ENCODE data around the gene ANKRD53. TPM values are rescaled to one million over a fixed set of nuclear protein-coding genes. Genes with fewer than 3 reads are reported as not detected.

ANKRD53 gene
- total and polyA plus RNA-seq, 10 donors, result 0.22 to 1.7 (median 0.80) TPM; not detected in 2

DNA sequence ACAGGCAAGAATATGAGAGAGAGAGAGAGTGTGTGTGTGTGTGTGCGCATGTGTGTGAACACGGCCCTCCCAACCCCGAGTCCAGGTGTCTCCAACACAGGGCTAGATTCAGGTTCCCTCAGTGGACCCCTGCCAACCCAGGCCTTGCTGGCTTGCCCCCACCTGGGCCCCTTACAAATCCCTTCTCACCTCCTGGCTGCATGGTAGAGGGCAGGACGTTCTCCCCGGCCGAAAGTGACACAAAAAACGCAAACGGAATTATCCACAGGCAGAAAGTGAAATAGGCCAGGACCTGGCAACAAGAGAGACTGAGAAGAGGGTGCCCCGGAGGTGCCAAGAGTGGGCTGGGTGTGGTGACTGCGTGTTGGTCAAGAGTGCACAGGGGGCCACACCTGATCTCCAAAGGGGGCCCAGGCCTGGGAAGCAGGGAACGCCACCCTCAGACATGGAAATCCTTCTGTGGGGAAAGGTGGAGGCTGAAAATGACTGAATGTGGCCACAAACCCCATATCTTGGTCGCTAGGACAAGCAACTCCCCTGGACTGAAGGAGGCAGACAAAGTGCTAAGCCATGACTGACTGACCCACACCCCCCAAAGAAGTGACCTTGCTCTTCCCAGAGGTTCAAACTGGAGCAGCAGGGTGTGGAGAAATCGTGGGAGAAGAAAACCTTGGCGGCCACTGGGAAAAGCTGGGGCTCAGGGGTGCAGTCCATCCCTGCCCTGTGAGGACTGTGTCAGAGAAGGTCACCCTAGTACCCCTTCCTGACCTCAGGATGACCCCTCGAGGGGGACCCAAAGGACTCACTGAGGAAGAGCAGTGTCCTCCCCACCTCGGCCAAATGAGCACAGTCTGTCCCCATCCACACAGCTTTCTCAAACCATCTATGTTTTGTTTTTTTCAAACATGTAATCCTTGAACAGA is 10.6 kb downstream of the ANKRD53 start:
- peak; percentile 46 for DNase-seq
- no peaks in the 10 kb centered on the region for H3K9me3 ChIP-seq
- WGBS, 5 donors, result 88 to 96% (median 94%) methylated on average over 16 of the region's 16 CpGs
- H3K4me1 ChIP-seq, result peaks cover 22 to 53% (median 36%) of the 10 kb centered on the region in 6 donors
- H3K27ac ChIP-seq, result no peak overlapping the region
- TF ChIP-seq, protein P1, sequence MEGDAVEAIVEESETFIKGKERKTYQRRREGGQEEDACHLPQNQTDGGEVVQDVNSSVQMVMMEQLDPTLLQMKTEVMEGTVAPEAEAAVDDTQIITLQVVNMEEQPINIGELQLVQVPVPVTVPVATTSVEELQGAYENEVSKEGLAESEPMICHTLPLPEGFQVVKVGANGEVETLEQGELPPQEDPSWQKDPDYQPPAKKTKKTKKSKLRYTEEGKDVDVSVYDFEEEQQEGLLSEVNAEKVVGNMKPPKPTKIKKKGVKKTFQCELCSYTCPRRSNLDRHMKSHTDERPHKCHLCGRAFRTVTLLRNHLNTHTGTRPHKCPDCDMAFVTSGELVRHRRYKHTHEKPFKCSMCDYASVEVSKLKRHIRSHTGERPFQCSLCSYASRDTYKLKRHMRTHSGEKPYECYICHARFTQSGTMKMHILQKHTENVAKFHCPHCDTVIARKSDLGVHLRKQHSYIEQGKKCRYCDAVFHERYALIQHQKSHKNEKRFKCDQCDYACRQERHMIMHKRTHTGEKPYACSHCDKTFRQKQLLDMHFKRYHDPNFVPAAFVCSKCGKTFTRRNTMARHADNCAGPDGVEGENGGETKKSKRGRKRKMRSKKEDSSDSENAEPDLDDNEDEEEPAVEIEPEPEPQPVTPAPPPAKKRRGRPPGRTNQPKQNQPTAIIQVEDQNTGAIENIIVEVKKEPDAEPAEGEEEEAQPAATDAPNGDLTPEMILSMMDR (IDR thresholded peaks at IDR 0.05 in 8 of 11, conservative IDR thresholded peaks at IDR 0.05 in 3 of 11), result no peak
- no peak for TF ChIP-seq POLR2A (IDR thresholded peaks at IDR 0.05)
- no peak for TF ChIP-seq POLR2AphosphoS5 (IDR thresholded peaks at IDR 0.05)
- no peak overlapping the region for H3K4me3 ChIP-seq
- H3K27me3 ChIP-seq (replicated peaks in 1 of 7), result no peaks in the 10 kb centered on the region
- intact Hi-C loops (cut with DNase I; ENCODE audit: low total_unique reads), result no loop called here
- H3K36me3 ChIP-seq, result peaks cover 0 to 75% (median 55%) of the 10 kb centered on the region in 6 donors

- DNase-seq, result no peak
- Histone ChIP-seq H3K4me3 (no peak overlapping the region), H3K4me1 (peaks cover 18 to 47% (median 32%) of the 10 kb centered on the region in 6 donors), H3K9me3 (no peaks in the 10 kb centered on the region), H3K27me3 (replicated peaks in 1 of 7) (no peaks in the 10 kb centered on the region), H3K36me3 (peaks cover 0 to 75% (median 55%) of the 10 kb centered on the region in 6 donors), H3K27ac (no peak overlapping the region)
- intact Hi-C loops (cut with DNase I; ENCODE audit: low total_unique reads), result no loop called here
- 67 to 90% (median 84%) methylated on average over 5 of the region's 5 CpGs for WGBS, 5 donors
- TF ChIP-seq, protein P1 (IDR thresholded peaks at IDR 0.05 in 8 of 11, conservative IDR thresholded peaks at IDR 0.05 in 3 of 11), result no peak
- TF ChIP-seq POLR2AphosphoS5 (IDR thresholded peaks at IDR 0.05), result no peak
- no peak for TF ChIP-seq POLR2A (IDR thresholded peaks at IDR 0.05)
Observed at GRCh38 chr2:70990216-70990615, 11.8 kb downstream of the ANKRD53 start.

DNA sequence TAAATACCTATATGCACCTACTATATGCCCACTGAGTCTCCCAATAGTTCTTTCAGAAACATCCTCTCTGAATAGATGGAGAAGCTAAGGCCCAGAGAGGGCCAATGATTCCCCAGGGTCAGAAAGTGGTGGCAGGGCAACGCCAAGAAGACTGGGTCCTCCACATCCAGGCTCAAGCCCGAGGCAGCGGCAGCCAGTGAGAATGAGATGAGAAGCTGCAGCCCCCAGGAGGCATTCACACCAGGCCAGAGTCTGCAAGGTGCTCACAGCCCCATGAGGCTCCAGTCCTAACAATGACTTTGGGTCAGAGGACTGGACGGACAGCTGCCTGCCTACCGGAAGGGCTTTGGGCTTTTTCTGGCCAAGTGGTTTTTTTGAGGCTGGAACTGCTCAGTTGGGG is 12.7 kb downstream of the ANKRD53 start:
- Histone ChIP-seq H3K36me3 (peaks cover 0 to 67% (median 53%) of the 10 kb centered on the region in 6 donors), H3K4me3 (no peak overlapping the region), H3K9me3 (no peaks in the 10 kb centered on the region), H3K27ac (no peak overlapping the region), H3K27me3 (replicated peaks in 1 of 7) (no peaks in the 10 kb centered on the region), H3K4me1 (peaks cover 14 to 49% (median 35%) of the 10 kb centered on the region in 6 donors)
- TF ChIP-seq, protein P1 (IDR thresholded peaks at IDR 0.05 in 8 of 11, conservative IDR thresholded peaks at IDR 0.05 in 3 of 11), result no peak
- TF ChIP-seq POLR2AphosphoS5 (IDR thresholded peaks at IDR 0.05), result no peak
- TF ChIP-seq POLR2A (IDR thresholded peaks at IDR 0.05), result no peak
- intact Hi-C loops (cut with DNase I; ENCODE audit: low total_unique reads), result no loop called here
- DNase-seq, result peak; percentile 51
- WGBS, 5 donors, result 90 to 97% (median 94%) methylated on average over 5 of the region's 5 CpGs

GRCh38 chr2:70991742-70992141 is 13.3 kb downstream of the ANKRD53 start:
- TF ChIP-seq, protein P1 (IDR thresholded peaks at IDR 0.05 in 8 of 11, conservative IDR thresholded peaks at IDR 0.05 in 3 of 11), result no peak
- TF ChIP-seq POLR2A (IDR thresholded peaks at IDR 0.05) (no peak), POLR2AphosphoS5 (IDR thresholded peaks at IDR 0.05) (no peak)
- Histone ChIP-seq H3K27ac (no peak overlapping the region), H3K4me3 (no peak overlapping the region), H3K27me3 (replicated peaks in 1 of 7) (no peaks in the 10 kb centered on the region), H3K36me3 (peaks cover 0 to 61% (median 47%) of the 10 kb centered on the region in 6 donors), H3K9me3 (no peaks in the 10 kb centered on the region), H3K4me1 (peaks cover 14 to 52% (median 35%) of the 10 kb centered on the region in 6 donors)
- intact Hi-C loops (cut with DNase I; ENCODE audit: low total_unique reads), result no loop called here
- 88 to 93% (median 90%) methylated on average over 9 of the region's 9 CpGs for WGBS, 5 donors
- peak; percentile 38 for DNase-seq
